Fibroblast of pulmonary artery (primary cell): Measurements from ENCODE around the gene UBR4.

Experiments used
- DNase-seq: peaks from one replicate; pipeline ENCODE4 v3.0.0-alpha.2; 2010; ENCODE audit warnings: low read depth
- H3K4me3 ChIP-seq: replicated peaks from 2 replicates; pipeline ENCODE4 v1.5.1; 2011; ENCODE audit warnings: low read depth, mild to moderate bottlenecking, control low read depth, low read length, moderate library complexity
- TF ChIP-seq, protein P1 (sequence below): IDR thresholded peaks from 2 replicates; pipeline ENCODE4 v1.5.1; 2011; ENCODE audit warnings: mild to moderate bottlenecking, control low read depth, low read length, inconsistent platforms; ENCODE audit errors: missing control alignments

Gene UBR4

DNA sequence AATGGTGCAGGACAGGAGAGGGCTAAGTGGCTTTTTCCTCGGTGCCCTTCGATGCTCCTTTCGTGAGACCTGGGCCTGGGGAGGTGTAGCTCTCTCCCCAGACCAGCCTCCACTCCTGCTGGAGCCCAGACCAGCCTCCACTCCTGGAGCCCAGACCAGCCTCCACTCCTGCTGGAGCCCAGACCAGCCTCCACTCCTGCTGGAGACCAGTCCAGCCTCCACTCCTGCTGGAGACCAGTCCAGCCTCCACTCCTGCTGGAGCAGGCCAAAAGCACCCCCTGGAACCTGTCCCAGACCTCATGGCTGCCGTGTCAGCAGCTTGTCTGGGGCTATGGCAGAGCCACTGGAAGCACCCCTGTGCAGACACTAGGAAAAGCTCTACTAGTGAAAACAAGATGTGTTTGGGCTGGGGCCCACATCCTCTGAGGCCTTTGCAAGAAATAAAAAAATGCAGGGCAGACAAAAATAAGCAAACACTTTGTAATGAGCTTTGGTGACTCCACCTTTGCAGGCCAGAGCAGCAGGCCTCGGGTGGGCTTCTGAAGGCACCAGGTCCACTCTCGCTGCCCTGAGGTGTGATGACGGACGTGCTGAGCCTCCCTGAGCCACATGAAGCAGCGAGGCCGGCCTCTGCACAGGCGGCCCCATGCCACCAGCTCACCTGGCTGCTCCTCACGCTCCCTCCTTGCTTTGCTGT, 137.6 kb downstream of the UBR4 start:
- no peak overlapping the region for H3K4me3 ChIP-seq
- TF ChIP-seq, protein P1, sequence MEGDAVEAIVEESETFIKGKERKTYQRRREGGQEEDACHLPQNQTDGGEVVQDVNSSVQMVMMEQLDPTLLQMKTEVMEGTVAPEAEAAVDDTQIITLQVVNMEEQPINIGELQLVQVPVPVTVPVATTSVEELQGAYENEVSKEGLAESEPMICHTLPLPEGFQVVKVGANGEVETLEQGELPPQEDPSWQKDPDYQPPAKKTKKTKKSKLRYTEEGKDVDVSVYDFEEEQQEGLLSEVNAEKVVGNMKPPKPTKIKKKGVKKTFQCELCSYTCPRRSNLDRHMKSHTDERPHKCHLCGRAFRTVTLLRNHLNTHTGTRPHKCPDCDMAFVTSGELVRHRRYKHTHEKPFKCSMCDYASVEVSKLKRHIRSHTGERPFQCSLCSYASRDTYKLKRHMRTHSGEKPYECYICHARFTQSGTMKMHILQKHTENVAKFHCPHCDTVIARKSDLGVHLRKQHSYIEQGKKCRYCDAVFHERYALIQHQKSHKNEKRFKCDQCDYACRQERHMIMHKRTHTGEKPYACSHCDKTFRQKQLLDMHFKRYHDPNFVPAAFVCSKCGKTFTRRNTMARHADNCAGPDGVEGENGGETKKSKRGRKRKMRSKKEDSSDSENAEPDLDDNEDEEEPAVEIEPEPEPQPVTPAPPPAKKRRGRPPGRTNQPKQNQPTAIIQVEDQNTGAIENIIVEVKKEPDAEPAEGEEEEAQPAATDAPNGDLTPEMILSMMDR = no peak
- no peak for DNase-seq

DNA sequence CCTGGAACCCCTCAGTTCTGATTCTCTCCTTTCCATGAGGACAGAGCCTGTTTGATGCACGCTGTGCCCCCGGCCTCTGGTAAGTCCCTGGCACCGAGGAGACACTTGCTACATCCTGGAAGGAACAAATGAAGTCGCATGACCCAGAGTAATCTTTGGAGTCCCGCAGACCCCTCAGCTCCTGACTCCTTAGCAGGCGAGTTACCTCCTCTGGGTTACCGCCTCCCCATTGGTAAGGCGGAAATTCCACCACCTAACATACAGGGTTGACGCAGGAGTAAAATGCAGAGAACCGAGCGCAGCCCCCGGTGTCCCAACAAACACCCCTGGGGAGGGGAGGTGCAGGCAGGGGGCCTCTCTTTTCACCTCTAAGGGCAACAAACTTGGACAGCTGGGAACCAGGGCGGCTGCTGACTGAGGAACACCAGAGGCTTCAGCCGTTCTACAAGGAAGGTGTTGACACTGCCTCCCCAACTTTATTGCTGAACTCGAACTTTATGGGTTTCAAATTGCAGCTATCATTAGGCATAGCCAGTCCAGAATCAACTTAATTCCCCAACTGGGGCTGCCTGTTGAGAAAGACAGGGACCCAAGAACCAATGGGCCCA, 138.3 kb downstream of the UBR4 start:
- TF ChIP-seq, protein P1 = no peak
- DNase-seq = no peak
- no peak overlapping the region for H3K4me3 ChIP-seq

DNA sequence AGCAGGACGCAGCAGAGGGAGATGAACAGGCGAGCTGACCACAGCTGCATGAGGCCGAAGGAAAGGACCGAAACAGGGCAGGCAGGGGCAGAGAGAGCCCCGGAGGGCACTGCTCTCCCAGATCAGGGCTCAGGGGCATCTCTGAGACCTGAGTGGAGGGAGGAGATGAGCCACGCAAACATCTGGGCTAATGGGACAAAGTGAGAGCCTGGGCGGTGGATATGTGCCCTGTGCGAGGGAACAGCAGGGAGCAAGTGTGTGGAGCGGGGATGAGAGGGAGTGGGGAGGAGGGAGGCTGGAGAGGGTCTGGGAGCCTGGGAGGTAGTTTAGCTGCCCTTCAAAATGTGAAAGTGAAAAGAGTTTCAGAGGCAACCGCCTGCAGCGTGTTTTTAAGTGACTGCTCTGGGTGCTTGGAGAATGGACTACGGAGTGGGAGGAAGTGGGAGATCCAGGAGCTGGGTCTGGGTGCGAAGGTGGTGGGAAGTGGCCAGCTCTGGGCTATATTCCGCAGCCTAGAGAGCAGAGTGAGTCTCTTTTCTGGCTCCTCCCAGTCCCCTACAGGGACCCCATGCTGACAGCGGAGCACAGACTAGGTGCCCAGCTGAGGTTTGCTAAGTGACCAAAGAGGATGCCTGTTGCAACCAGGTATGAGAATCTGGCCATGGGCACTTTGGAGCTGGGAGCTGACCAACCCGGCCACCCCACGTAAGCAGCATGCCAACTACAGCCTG, 139.0 kb downstream of the UBR4 start:
- DNase-seq = no peak
- no peak overlapping the region for H3K4me3 ChIP-seq
- TF ChIP-seq, protein P1 = no peak

DNA sequence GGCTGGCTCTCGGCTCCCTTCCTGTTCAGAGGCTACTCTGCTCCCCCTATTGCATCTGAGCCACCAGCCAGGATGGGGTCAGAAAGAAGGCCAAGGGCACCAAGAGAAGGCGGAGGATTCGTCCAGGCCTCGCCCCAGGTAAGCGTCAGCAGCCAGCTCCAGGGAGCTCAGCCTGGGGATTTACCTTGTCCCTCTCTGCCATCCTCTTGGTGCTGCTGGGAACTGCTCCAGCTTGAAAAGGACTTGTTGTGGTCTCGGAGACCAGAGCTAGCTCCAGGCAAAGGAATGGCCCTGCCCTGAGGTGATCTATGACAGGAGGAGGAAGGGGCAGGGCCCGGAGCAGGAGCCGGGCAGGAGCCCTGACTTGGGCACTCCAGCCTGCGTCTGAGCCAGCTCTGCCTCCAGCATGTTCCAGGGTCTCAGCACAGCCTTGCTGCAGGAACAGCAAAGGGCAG, 139.8 kb downstream of the UBR4 start:
- H3K4me3 ChIP-seq = no peak overlapping the region
- no peak for DNase-seq
- TF ChIP-seq, protein P1 = no peak

DNA sequence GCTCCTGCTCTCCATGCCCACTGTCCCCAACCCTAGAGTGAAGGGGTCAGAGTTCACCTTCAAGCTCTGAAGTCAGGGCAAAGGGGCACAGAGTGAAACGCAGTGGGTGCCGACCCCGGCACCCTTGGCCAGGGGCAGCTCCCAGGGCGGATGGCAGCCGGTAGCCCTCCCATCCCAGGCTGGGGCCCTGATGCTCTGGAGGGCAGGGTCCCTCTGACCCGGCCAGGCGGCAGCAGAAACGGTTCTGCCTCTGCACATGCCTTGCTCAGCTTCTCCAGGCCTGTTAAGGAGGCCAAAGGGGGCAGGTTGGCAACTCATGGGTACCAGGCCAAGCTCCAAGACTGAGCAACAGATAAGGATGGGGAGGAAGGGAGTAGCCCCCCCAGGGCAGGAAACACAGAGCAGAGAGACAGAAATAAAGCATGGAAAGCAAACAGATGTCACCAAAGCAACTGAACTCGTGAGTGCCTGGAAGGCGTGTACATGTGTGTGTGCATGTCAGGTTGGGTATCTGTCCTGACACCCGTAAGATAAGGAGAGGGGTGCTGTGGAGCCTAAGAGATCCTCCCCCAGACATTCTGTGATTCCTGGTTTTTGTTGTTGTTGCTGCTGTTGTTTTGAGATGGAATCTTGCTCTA, 141.3 kb downstream of the UBR4 start:
- TF ChIP-seq, protein P1 = no peak
- DNase-seq = peak; percentile 28
- no peak overlapping the region for H3K4me3 ChIP-seq

DNA sequence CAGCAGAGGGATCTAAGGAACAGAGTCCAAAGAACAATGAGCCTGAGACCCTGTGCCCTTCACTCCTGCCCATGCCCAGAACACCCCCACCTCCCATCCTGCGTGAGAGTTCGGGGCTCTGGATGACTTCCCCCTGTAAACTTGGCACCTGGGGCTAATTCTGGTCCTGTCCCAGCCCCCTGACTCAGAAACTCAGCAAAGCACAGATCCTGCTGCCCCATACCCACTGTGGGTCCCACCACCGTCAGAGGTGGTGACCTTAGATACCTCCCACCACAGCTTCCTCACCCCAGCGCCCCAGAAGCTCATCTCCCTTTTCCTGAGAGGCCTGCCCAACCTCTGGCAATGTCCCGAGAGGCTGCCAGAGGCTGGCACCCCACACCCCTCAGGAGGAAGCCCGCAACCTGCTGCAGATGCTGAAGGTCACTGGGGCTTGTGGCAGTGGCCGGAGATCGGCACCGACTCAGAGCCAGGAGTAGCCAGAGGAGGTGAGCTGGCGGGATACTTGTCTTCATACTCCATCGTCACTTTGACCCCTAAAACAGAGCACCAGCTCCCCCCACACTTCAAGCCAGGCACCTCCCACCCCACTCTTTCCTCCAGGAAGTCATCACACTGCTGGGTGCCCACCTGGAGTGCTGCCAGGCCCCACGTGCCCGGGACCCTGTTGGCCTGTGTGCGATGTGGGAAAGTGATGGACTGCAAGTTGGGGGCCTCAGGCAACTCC, 142.0 kb downstream of the UBR4 start:
- DNase-seq = no peak
- TF ChIP-seq, protein P1 = no peak
- no peak overlapping the region for H3K4me3 ChIP-seq
